ENCODE measurements around the gene ZFYVE27.

ZFYVE27 gene

DNA sequence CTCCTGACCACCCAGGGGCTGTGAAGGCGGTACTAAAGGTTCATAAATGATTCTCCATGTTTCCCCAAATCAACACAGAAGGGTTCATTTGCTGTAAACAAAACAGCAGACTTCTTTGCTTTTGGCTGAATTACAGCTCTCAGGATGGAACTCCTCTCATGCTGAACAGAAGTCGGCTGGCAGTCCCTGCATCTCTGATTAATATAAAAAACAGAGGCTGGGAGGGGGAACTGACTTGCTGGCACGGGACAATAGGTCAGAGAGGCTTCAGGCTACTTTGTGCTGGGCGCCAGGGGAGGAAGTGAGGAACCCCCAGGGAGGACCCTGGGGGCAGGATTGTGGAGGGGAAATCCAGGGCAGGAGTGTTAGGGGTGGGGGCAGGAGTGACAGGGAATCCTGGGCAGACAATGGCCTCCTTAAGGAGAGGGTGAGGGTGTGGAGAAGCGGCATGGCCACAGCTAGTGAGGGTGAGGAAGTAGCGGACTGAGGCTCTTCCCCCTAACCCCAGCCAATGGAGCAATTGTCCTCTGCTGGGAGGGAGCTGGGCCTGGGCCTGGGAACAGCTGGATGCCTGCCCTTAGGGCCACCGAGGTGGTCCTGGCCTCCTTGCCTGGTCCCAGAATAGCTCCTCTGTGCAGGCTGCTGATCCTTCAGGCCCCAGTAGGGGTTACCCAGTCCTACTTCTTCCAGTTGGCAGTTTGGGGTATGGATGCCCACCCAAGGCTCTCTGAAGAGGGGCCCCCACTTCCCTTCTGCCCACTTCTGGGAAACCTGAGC is 44.1 kb downstream of the ZFYVE27 start:
- in situ Hi-C loops (cut with MboI; ENCODE audit: low pct_unique_long_range_greater_than_20kb, low sequenced_read_pairs, unreplicated experiment): no loop called here
- no peak for DNase-seq (ENCODE audit: low spot score)
- no peak for TF ChIP-seq CTCF (IDR thresholded peaks at IDR 0.05; ENCODE audit: extremely low read depth, insufficient read depth, missing control alignments)

DNA sequence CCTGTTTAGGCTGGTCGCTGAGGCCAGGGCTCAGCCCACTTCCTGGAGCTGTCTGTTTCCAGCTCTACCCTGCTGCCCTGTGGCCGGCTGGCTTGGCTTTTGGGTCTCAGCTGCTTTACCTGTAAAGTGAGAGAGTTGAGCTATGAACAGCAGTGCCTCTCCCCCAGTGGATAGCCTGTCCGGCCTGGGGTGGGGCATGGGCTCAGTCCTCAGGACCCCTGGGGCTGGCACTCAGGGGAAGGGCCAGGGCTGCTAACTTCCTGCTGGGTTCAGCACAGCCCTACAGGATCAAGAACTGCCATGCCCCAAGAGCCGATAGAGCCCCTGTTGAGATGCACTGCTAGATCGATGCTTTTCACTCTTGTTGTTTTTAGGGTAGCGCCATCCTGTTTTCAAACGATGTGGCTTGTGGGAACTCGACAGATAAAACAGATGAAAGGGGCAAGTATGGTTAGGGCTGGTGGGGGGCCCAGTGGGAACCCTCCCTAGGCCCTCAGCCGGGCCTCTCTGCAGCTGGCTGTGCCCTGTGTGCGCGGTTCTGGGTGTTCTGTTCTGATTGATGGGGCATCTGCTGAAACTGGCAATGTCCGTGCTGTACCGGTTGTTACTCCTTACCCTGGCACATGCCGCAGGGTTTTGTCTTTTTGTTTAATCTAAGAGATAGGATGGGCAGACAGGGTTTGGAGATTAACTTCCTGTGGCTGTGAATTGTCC is 44.8 kb downstream of the ZFYVE27 start:
- TF ChIP-seq CTCF (IDR thresholded peaks at IDR 0.05; ENCODE audit: extremely low read depth, insufficient read depth, missing control alignments): no peak
- no peak for DNase-seq (ENCODE audit: low spot score)
- in situ Hi-C loops (cut with MboI; ENCODE audit: low pct_unique_long_range_greater_than_20kb, low sequenced_read_pairs, unreplicated experiment): no loop called here

DNA sequence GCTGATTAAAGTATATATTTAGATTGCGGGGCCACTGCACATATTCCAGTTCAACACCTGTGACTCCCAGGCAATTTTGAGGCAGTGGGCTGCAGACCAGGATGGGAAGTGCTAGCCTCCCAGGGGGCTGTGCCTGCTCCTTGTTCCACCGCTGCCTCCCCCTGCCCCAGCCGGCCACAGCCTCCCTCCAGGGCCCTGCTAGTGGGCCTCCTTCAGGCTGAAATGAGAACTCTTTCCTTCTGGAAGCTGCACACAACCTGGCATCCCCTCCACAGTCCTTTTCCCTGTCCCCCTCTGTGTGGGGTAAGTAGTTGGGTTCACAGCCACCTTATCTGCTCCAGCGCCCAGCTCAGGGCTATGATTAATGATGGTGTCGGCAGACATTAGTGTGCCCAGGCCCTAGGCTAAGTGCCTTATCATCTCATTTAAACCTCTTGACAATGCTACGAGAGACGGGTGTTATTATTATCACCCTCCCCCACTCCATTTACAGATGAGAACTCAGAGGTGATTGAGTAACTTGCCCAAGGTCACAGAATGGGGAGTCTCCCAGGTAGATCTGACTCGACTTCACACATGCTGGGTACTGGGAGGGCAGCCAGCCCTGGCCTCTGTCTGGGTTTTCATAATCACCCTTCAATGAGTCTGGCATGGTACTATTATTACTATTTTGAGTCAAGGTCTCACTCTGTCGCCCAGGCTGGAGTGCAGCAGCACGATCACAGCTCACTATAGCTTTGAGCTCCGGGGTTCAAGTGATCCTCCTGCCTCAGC is 45.7 kb downstream of the ZFYVE27 start:
- in situ Hi-C loops (cut with MboI; ENCODE audit: low pct_unique_long_range_greater_than_20kb, low sequenced_read_pairs, unreplicated experiment): no loop called here
- TF ChIP-seq CTCF (IDR thresholded peaks at IDR 0.05; ENCODE audit: extremely low read depth, insufficient read depth, missing control alignments): no peak
- no peak for DNase-seq (ENCODE audit: low spot score)

- no peak for TF ChIP-seq CTCF (IDR thresholded peaks at IDR 0.05; ENCODE audit: extremely low read depth, insufficient read depth, missing control alignments)
- DNase-seq (ENCODE audit: low spot score): no peak
- in situ Hi-C loops (cut with MboI; ENCODE audit: low pct_unique_long_range_greater_than_20kb, low sequenced_read_pairs, unreplicated experiment): no loop called here
Measured at GRCh38 chr10:97784200-97784810, 47.4 kb downstream of the ZFYVE27 start.

GRCh38 chr10:97785231-97785630 is 48.3 kb downstream of the ZFYVE27 start:
- no peak for TF ChIP-seq CTCF (IDR thresholded peaks at IDR 0.05; ENCODE audit: extremely low read depth, insufficient read depth, missing control alignments)
- in situ Hi-C loops (cut with MboI; ENCODE audit: low pct_unique_long_range_greater_than_20kb, low sequenced_read_pairs, unreplicated experiment): no loop called here
- no peak for DNase-seq (ENCODE audit: low spot score)

DNA sequence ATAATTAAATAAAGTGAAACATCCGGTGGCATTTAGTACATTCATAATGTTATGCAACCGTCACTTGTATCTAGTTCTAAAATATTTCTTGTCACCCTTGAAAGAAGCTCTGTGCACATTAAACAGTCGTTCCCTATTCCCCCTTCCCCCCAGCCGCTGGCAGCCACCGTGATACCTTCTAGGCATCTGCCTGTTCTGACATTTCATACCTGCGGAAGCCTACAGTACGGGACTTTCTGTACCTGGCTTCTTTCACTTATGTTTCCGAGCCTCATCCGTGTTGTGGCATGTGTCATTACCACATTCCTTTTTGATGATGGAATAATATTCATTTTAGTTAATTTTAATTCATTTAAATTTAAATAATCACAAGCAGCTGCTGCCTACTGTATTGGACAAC is 48.8 kb downstream of the ZFYVE27 start:
- no peak for DNase-seq (ENCODE audit: low spot score)
- in situ Hi-C loops (cut with MboI; ENCODE audit: low pct_unique_long_range_greater_than_20kb, low sequenced_read_pairs, unreplicated experiment): no loop called here
- TF ChIP-seq CTCF (IDR thresholded peaks at IDR 0.05; ENCODE audit: extremely low read depth, insufficient read depth, missing control alignments): no peak
